GM21390 (cell line): Measurements from ENCODE around the gene CD79B.
"Not testable (repeated sequence)": the region's sequence is repeated elsewhere in the genome, so short reads cannot be mapped to it uniquely, and the experiment has no call there.

ENCODE experiments used
- ATAC-seq: cut with Tn5 transposase; IDR thresholded peaks from one replicate; pipeline ENCODE4 v1.9.1; 2021; ENCODE audit not compliant: unreplicated experiment

Gene CD79B

GRCh38 chr17:63881935-63882601 lies 50.1 kb downstream of the CD79B start, which contains the start of gene GH2:
Gene GH2 (minus strand): TSS chr17:63881944. CDS start chr17:63881801, 143 bp downstream.
- ATAC-seq: no peak

GRCh38 chr17:63881337-63881736 lies 50.8 kb downstream of the CD79B start:
- ATAC-seq: not testable (repeated sequence)

GRCh38 chr17:63880706-63881105 lies 51.4 kb downstream of the CD79B start:
- ATAC-seq: no peak
